ENCODE measurements around the gene GAA.

- no peak for TF ChIP-seq POLR2A (IDR thresholded peaks at IDR 0.05)
- TF ChIP-seq CTCF (IDR thresholded peaks at IDR 0.05) = no peak
- TF ChIP-seq POLR2AphosphoS5 (IDR thresholded peaks at IDR 0.05) = no peak
Measured at GRCh38 chr17:80083136-80083661, 18.2 kb upstream of the GAA start.
